ENCODE measurements around the gene RASSF3.
"Not testable (repeated sequence)": the region's sequence is repeated elsewhere in the genome, so short reads cannot be mapped to it uniquely, and the experiment has no call there.

Gene RASSF3

DNA sequence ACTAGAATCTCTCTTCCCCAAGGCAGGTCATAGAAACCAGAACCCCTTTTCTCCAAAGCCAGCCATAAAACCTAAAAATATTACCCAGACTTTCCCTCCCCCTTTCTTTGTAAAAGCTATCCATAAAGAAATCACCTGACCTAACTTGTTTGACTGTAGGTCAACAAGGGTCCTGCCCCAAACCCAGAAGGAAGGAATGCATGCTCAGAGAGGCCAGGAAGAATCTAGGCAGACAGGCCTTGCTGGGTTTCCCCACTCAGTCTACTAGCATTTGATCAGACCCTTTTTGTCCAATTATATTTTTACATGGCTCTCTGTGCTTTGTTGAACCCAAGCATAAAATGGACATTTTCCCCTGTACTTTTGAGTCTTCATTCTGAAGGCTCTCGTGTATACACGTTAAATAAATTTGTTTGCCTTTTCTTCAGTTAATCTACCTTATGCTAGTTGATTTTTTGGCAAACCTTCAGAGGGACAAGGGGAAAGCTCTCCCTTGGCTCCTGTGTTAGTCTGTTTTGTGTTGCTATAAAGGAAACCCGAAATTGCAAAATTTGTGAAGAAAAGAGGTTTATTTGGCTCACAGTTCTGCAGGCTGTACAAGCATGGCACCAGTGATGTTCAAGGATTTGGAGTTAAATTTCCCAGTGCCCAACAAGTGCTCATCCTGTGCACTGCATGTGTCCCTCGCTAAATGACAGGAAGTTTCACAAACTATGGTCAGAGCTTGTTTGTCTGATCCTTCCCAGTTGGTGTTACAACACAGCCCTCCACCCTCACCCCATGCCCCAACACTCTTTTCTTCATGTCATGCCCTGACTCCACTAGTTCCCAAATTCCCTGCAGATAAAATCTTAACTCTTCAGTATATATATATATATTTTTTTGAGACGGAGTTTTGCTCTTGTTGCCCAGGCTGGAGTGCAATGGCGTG lies 14.2 kb upstream of the RASSF3 start:
- DNase-seq (ENCODE audit: low spot score) = no peak

DNA sequence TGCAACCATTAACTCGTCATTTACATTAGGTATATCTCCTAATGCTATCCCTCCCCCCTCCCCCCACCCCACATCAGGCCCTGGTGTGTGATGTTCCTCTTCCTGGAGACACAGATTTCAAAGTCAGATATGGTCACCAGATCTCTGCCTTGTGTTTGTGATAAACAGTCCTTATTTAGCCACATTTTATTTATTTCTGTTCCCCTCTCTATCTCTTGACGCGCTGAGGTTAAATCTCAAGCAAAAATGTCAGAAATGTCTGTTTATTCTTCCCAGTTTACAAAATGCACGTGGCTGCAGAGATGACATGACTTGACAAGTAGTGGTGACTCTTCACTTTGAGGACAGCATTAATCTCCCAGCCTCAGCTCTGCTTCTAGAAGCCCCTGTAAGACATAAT lies 11.5 kb upstream of the RASSF3 start:
- no peak for DNase-seq (ENCODE audit: low spot score)

DNA sequence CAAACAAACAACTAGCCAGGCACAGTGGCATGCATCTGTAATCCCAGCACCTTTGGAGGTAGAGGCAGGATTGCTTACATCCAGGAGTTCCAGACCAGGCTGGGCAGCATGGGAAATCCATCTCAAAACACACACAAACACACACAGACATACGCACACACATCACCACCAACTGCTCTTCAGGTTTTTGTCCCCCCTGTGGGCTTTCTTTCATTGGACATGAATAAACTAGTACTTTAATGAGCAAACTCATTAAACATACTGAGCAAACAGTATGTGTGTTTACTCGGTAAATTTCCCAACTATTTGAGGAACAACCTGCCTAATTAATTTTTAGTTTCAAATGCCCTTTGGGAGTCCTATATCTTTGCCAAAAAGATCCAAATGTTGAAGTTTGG lies 10.1 kb upstream of the RASSF3 start:
- DNase-seq (ENCODE audit: low spot score) = no peak

DNA sequence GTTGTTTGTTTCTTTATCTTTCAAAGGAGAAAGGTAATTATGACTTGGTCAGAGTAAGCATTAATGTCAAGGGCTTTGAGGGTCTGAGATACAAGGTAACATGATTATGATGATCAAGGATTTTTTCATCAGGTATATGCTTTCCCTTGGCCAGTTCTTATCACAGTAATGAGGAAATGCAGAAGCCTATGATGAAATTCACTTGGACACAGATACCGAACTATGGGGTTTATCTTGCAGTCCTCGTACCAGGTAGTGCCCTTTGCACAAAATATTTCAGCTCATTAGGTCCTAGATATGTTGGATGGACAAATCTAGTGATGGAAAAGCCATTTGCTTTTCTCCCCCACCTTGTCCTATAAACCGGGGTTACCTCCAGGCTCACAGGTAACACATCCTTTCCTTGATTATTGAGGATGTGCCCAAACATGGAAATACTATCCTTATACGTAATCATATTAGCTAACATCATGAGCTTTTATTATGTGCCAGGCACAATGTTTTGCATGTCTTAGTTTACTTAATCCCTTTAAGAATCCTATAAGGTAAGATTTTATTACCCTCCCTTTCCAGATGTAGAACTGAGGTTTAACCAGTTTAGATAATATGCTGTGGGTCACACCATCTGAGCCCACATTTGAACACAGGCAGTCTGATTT lies 7.0 kb upstream of the RASSF3 start:
- no peak for DNase-seq (ENCODE audit: low spot score)

DNA sequence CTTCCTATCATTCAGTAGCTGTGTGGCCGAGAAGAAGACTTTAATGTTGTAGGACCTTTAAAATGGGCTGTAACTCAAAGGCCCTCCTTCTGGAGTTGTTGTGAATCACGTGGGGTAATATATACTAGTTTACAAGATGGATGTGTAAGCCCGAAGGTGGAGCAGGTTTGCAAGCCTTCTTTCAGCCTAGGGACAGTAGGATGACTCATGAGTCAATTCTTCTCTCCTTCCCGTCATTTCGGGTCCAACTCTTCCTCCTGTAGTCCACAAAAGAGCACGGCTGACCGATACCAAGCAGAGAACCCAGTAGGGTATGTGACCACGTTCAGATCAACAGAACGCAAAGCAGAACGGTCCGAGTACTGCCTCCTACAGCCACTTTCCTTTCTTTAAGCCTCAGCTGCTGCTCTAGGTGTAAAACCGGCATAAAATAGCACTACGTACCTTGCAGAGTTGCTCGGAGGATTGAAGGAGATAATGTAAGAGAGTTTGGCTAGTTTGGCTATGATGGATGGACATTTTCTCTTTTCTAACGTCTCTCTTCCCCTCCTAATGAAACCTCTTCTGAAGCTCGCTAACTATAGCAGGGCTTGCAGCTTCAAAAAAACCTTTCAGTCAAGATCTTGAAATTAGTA lies 1.3 kb upstream of the RASSF3 start:
- peak; percentile 21 for DNase-seq (ENCODE audit: low spot score)

DNA sequence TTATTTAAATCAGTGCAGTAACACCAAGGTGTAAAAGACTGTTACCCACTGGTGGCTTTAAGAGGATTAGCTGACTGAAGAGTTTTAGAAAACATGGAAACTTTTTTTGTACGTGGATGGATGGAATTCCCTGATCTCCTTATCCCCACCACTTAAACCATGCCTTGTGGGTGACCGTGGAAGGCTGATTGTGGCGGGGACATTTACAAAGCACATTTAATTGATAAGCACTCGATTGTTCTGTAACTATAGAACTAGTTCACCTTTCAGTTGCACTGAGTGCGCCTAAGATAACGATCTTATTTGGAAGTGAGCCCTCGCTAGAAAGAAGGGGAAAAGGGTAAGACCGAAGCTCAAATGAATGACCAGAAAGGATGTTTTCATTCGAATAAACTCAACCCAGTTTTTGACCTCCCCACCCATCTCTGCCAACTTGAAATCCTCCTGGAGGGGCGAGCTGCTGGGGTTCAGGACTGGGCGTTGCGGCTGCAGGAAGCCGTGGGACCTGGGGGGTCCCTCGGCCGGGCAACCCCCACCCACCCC lies 688 bp upstream of the RASSF3 start:
- DNase-seq (ENCODE audit: low spot score) = peak; percentile 16

DNA sequence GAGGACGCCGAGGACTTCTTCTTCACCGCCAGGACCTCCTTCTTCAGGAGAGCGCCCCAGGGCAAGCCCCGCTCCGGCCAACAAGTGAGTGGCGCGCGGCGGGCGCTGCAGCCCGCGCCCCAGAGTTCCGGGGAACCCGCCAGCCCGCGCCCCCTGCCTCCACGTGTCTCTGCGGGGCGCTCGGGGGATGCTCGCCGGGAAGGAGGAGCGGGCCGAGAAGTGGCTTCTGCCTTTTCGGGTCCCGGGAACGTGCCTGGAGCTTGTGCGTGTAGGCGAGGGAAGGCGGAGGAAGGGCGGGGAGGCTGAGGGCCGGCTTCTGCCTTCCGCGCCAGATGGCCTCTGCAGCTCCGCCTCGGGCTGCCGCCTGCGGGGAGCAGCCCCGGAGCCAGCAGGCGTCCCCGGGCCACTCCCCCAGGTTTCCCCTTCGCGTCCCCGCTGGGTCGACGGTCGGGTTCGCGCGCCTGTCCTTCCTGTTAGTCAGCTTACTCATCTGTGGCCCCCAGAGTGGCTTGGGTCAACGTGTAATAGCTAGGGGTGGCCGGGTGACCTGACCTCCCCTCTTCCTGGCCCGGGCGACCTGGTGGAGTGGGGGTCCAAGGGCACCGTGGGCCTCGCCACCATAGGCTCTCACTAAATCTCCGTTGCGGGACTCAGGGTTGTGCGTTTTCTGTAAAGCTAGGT lies 505 bp downstream of the RASSF3 start:
- DNase-seq (ENCODE audit: low spot score) = peak; percentile 12

DNA sequence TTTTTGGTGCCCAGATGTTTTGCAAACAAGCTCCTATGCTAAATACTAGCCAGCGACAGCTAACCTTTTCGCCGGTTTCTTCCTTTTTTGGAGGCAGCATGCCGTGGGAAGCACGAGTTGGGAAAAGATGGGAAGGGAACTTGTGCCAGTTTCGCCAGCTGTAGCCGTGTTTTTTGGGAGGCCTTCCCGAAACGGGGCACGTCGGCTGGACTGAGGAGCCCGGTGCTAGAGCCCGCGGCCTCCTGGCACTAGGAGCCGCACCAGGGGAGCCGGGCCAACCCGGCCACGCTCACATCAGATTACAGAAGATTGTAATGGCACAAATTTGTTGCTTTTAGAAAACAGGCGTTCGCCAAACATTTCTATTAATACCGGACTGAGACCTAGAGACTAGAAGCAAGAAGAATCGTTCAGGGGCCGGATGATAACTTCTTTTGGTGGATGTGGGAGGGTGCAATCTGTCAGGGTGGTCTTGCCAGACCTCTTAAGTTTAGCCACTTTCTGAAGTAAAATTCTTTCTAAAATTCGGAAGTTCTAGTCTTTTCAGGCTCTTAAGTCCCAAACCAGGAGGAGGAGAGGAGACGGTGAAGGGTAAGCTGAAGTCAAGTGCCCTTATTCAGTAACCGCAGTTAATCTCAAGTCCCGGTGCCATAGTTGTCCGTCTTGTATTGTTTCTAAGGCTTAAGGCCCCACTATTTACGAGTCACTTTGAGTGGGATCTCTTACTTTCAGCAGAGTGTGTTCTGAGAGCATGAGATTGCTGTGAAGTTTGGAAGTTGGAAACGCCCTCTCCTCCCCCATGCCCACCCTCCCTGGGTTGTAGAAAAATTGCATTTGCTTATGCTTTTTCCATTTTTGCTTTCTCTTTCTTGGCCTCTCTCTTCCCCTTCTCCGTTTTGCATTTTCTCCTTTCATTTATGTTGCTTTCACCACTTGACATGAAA lies 1.3 kb downstream of the RASSF3 start:
- DNase-seq (ENCODE audit: low spot score) = peak; percentile 16

DNA sequence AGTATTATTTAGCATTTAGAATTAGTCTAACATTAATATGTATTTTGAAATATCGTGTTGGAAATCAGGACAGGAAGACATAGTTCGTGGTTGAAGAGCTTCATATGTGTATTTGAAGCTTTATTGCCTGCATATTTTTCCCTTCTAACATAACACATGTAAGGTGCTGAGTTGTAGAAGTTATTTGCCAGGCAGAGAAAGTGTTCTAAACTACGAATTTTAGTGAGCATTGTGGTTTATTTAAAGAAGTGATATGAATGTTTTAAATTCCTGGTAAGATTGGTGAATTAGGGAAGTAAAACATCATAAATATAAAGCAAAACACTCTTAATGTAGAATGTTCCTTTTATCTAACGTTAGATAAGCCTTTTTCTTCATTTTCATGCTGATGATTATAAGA lies 2.5 kb downstream of the RASSF3 start:
- DNase-seq (ENCODE audit: low spot score) = no peak

DNA sequence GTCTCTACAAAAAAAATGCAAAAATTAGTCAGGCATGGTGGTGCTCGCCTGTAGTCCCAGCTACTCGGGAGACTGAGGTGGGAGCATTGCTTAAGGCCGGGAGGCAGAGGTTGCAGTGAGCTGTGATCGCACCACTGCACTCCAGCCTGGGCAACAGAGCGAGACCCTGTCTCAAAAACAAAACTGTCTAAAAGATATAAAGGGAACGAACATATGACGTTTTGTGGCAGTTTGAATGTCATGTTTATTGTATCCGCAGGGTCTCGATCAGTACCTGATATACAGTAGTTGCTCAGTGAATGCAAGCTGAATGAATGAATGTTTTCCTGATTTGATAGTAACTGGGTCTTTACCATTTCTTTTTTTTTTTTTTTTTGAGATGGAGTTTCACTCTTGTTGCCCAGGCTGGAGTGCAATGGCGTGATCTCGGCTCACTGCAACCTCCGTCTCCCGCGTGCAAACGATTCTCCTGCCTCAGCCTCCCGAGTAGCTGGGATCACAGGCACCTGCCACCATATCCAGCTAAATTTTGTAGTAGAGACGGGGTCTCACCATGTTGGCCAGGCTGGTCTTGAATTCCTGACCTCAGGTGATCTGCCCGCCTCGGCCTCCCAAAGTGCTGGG lies 3.6 kb downstream of the RASSF3 start:
- not testable (repeated sequence) for DNase-seq (ENCODE audit: low spot score)

DNA sequence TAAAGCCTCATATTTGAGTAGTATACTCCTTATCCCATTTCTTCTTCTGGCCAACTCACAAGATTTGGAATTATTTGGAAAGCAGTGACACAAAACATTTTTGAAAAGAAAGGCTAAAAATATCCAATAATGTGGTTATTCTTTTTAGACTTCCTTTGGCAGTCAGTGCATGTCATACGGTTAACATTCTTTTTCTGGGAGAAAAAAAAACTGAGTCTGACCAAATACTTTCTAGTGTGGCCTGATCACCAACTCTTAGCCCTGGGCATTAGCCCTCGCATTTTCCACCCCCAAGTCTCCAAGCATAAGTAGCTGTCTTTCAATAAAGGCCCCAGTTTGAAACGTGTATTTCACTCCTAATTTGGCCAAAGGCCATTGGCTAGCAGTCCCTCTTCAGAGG lies 5.9 kb downstream of the RASSF3 start:
- peak; percentile 50 for DNase-seq (ENCODE audit: low spot score)

DNA sequence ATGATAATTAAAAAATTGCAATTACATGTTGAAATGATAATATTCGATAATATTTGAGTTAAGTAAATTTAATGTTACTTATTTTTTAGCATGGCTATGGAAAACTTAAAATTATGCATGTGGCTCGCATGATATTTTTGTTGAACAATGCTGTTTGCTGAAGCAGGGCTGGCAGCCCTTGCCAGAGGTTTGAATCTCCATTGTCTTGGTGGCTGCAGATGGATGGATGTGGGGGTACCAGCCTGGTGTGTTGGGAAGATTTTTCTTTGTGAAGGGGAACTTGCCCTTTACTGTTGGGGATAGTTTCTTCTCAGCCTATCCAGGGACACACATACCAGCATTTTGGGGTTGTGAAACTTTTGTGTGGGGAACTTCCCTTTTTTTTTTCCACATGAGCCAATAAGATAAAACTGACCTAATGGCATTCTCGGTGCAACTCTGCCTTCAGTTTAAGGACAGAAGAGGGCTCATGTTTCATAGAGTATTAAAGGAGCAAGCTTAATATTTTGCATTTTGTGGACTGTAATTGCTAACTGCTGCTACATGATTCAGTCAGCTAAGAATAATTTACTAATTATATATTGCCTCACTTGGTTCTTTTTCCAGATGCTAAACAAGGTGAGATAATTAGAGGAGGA lies 8.8 kb downstream of the RASSF3 start:
- peak; percentile 59 for DNase-seq (ENCODE audit: low spot score)

DNA sequence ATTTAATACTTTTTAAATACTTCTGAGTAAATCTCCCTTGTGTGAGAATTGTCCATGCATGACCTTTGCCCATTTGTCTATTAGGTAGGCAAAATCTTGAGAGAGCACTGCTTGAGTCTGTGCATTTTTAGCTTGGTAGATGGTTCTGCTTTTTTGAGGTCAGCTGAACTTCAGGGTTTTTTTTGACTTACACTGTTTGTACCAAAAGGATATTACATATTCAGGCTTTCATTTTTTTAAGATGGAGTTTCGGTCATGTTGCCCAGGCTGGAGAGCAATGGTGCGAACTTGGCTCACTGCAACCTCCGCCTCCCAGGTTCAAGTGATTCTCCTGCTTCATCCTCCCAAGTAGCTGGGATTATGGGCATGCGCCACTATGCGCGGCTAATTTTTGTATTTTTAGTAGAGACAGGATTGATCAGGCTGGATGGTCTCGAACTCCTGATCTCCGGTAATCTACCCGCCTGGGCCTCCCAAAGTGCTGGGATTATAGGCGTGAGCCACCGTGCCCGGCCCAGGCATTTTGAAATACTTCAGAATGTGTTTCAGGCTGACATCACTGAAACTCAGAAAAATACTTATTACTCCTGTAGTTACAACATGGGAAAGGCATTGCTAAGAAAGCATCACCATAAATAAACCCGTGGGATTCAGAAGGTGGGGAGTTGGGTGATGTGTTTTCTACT lies 11.1 kb downstream of the RASSF3 start:
- DNase-seq (ENCODE audit: low spot score) = peak; percentile 16

DNA sequence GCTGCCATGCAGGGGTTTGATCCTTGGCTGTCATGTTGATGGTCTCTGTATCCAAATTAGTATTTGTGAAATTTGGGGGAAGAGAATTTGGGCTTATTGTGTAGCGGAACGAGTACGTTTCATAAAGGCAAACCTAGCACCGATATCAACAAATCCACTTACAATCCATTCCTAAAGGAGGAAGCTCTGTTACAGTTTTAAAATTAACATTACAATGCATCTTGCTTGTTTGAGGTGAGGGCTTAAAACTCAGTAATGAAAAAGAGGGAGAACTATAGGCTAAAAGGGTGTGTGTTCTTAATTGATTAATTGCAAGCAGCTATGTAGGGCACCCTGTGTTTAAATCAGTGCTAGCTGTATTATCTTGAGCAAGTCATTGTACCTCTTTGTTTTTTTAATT lies 13.7 kb downstream of the RASSF3 start:
- no peak for DNase-seq (ENCODE audit: low spot score)

DNA sequence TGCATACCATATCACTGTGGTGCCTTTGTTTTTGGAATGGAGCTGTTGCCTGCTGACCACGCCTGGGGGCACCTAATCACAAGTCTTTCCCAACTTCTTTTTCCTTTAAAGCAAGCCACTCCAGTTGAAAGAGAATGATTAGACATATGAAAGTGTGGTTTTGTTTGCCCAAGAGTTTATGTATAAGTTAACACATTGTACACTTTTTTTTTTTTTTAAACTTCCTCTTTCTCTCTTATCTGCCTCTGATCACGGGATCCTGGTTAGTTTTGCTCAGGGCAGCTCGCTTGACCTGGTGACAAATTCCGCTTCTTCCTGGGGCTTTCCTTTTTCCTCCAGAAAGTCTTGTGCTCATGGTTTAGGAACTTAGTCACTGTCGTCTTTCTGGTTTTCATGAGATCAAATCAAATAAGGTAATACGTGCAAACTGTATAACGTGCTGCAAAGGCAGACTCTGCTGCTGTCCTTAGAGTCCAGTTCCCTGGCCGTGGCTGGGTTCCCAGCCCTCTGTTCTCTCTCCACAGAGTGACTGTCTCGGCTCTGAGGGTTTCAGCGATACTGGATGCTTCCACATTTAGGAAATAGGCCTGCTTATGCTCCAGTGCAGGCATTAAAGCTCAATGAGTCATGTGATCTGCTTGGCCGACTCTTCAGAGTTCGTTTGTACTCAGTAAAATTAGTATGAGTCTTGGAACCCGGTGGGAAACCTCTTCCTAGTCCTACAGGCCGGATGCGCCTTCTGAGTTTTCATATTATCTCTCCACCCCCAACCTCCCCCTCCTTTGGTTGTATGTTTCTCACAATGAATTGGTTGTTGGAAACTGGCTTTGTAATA lies 15.2 kb downstream of the RASSF3 start:
- DNase-seq (ENCODE audit: low spot score) = peak; percentile 52

DNA sequence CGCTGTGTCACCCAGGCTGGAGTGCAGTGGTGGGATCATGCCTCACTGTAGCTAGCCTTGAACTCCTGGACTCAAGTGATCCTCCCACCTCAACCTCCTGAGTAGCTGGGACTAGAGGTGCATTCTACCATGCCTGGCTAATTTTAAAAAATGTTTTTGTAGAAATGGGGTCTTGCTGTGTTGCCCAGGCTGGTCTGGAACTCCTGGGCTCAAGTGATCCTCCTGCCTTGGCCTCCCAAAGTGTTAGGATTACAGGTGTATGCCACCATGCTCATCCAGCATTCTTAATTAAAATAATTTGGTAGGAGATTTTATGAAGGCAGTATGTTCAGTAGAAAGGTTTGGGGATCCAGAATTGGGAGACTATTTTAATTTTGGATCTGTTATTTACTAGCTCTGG lies 16.3 kb downstream of the RASSF3 start:
- DNase-seq (ENCODE audit: low spot score) = not testable (repeated sequence)

DNA sequence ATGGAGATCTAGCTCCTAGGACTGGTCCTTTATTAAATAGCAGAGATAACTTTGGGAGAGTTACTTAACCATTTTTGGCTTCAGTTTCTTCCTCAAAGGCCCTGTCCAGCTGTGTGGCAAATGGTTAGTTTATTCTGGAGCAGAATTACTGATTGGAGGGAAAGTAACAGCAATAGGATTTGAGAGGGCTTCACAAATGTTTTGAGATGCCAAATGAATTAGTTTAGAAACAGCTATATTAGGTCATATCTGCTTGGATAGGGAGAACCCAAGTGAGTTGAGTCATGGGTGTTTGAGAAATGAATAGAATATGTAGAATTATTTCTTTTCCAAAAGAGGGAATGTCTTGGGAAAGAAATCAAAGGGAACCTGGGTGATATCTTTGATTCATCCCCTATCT lies 17.5 kb downstream of the RASSF3 start:
- DNase-seq (ENCODE audit: low spot score) = no peak

DNA sequence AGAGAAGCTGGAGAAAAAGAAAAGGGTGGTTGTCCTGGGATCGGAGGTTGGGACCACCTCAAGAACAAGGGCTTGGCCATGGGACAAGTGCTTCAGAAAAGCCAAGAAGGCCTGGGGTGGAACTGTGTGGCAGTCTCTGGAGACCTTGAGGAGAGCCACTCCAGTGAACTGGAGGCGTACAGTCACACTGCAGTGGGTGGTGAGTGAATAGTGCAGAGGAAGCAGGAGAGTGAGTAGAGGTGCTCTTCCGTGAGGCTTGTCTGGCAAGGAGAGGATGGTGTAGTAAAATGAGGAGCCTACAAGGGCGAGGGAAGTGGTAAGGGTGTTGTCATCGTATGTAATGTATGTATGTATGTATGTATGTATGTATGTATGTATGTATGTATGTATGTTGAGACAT lies 20.9 kb downstream of the RASSF3 start:
- no peak for DNase-seq (ENCODE audit: low spot score)
